Measurements from ENCODE around the gene POLR2H.
A peak's percentile ranks its signal among the peaks of the same experiment; 100 is the strongest.

Gene POLR2H

DNA sequence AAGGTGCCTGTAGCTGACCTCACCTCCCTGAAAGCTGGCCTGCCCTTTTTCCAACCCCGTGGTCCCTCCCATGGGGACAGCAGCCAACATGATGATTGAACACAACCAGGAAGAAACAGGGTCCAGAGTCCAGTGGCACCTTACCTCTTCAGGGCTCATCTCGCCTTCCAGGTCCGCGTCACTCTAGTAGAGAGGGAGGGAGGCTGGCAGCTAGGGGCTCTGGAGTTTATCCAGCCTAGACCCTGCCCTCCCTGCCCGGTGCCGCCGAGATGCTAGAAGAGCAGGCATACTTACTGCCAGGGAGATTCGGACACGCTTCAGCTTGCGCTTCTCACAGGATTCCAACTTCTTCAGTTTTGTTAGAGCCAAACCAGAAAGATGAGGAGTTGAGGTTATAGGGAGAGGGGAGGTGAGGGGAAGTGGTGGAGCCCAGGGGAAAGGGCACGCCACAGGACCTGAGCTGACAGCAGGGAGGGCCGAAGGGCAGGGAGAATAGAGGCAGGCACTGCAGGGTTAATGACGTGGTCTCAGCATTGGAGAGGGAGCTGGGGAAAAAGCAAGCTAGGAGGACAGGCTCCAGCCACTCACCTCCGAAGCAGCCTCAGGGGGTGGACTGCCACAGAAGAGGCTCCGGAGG, 9.2 kb upstream of the POLR2H start:
- DNase-seq (ENCODE audit: low read depth in 3 of 3), result no peak

DNA sequence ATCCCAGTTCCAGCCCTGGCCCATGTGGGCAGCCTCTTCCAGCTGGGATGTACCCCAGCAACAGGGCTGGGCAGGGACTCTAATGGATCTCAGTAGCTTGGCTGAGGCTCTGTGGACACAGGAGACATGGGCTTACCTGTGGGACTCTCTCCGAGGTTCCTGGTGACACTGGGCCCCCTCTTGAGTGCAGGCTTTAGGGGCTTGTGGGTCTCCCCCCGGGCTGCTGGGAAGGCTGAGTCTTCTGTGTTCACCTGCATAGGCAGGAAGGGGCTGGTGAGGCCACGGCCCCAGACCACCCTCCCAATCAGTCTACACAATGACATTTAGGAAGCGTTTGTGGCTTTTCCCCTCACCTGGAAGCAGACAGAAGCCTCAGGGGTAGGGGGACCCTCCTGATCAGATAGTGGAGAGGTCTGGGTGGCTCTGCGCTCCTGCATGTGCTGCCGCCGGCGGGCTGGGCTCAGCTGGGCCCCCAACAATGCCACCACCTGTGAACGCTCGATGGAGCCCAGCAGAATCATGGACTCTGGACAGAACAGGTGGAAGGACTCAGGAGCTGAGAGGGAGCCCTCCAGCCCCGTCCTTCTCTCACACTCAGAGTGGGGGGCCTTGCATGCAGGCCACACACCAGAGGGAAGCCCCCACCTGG, 8.5 kb upstream of the POLR2H start:
- DNase-seq (ENCODE audit: low read depth in 3 of 3), result no peak

DNA sequence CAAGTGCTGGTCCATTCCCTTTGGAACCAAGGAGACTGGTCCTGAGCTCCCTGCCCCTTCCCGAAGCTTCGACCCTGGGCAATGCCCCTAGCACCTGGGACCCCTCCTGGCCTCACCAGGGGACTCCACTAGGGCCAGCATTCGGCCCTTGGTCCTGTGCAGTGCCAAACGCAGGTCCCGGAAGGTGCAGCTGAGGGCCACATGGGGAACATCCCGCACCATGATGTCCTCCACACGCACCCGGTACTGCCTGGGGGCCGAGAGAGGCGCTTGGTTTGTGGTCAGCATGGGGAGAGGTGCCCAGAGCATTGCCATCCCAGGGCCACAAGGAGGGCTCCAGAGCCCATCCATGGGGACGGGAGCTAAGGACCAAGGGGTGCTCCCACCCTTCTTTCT, 8.0 kb upstream of the POLR2H start:
- no peak for DNase-seq (ENCODE audit: low read depth in 3 of 3)

DNA sequence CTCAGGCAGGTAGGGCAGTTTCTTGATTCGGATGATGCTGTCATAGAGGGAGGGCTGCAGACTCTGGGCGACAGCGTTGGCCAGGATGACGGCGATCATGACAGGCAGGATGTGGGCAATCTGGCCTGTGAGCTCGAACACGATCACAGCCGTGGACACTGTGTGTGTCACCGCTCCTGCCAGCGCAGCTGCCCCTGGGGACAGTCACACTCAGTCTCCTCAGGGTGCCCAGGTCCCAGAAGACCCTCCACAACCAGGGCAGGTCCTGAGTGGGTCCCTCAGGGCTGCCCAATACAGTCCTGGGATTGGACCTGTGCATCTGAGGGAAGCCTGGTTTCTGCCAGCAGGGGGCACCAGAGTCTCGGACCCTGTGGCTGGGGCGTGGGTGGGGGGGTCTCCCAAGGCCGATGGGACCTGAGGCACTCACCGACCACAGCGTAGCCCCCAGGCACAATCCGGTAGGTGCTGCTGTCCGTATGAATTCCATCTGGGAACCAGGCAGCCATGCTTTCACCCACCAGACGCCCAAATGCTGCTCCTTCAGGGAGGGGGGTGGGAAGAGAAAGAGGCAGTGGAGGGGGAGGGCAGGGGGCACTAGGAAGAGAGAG, 7.3 kb upstream of the POLR2H start:
- DNase-seq (ENCODE audit: low read depth in 3 of 3), result peak; percentile 29 to 63 (median 48)

DNA sequence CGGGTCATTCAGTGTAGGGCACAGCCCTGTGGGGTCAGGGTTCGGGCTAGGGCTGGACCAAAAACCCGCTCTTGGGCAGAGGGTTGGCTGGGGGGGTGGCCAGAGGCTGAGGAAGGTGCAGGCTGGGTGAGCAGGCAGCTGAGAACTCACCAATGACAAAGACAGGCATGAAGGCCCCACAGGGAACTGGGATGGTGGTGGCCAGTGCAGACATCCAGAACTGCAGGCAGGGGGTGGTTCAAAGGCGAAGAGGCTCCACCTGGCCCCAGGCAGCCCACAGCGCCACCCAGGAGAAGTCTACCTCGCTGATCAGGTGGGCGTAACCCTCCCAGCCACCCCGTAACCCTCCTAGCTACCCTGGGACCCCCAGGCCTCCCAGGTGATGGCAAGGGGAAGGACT, 6.8 kb upstream of the POLR2H start:
- no peak for DNase-seq (ENCODE audit: low read depth in 3 of 3)

DNA sequence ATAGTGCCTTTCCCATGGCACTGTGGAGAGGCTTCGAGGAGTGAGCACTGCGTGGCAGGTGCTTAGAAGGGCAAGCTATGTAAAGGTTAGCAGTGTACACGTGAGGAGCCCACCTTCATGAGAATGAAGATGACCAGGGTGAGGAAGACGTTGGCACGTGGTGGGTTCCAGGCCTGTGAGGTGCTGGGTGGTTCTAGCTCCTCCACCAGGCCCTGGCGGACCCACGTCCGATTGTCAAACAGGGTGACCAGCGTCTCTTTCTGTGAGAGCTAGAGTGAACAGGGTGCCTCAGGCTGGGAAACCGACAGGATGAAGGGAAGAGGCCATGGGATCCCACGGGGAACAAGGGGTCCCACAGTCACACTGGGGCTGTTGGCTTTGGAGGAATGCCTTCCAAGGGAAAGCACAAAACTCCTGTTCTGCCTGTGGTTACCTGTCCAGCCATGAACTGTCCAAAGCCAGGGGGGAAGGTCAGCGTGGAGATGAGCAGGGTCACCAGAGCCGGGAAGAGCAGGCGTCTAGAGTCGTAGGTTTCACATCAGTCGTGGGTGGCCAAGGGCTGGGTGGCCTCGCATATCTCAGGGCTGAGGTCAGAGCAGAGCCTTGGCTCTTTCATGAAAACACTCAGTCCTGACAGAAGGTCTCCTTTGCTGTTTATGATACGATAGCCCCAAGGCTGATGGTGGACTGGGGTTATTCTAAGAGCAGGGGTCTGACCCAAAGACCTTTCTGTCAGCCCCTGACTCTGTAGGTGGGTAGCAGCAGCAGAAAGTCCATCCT, 6.1 kb upstream of the POLR2H start:
- no peak for DNase-seq (ENCODE audit: low read depth in 3 of 3)

DNA sequence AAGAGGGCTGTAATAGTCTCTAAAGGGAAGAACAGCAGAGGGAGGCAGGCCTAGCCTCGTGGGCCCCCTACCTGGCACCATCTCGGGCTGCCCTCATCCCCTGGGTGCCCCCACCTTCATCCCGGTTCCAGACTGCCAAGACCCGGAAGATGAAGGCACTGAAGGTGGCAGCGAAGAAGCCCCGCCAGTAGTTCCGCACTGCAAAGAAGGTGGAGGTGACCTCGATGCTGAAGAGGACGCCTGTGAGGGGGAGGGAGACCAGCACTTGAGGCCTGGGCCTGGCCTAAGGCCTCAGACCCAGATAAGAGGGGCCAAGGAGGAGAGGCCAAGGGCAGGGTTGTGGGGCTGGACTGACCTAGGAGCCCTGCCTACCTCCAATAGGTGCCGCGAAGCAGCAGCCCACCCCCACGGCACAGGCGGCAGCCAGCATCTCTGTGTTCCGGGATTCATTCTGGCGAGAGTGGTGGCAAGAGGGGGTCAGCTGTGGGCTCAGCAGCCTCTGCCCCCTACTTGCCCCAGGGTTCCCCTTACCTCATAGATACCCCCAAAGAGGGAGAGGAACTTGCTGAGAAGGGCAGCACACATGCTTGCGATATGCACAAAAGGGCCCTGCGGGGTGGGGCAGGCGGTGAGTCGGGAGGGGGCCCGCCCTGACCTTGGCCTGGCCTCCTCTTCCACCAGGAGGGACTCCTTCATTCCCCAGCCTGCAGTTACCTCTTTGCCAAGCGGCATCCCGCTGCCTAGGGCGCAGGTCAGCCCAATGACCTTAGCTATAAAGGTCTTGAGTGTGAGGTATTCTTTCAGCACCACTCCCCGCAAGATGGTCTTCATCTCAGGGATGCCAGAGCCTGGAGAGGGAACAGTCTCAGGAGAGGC, 4.0 kb upstream of the POLR2H start:
- DNase-seq (ENCODE audit: low read depth in 3 of 3), result no peak

DNA sequence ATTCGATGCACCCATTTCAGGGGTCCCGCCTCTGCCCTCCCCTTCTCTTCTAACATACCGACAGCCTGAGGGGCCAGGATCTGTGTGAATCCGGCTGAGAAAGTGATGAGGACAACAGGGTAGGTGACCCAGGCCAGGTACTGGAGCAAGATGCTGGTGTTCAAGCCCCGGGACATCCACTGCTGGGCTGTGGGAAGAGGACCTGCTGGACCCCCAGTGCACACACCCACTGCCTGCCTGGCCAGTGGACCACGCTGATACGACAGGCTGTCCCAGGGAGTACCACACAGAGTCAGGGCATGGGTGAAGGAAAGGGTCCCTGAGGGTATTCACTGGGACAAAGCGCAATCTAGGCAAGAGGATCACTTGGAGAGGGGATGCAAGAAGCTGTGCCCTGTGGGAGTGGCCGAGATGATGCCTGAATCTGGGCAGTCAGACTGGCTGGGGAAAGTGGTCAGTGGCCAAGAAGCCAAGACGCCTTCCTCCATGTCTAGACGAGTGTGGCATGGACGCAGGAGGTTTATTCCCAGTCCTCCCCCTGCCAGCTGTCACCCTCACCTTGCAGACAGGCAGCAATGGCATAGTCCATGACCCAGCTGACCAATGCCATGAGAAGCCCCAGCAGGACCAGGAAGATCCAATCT, 3.3 kb upstream of the POLR2H start:
- DNase-seq (ENCODE audit: low read depth in 3 of 3), result no peak

DNA sequence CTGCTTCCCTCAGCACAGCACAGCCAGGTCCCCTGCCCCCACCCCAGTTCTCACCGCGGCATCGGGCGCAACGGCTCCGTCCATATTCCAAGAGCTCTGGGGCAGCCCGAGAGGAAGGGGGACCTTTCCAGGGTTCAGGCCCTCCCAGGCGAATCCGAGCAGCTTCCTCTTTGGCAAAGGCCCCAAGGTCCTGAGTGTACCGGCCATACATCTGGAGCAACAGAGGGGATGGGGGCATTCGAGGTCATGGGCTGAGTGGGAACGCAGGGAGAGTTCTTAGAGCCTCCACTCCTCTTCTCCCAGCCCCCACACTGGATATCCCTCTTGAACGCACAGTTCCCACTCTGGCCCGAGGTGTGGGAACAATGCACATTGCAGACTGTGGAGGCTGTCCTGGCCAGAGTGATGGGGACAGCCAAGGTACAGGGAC, 2.6 kb upstream of the POLR2H start:
- DNase-seq (ENCODE audit: low read depth in 3 of 3), result no peak

DNA sequence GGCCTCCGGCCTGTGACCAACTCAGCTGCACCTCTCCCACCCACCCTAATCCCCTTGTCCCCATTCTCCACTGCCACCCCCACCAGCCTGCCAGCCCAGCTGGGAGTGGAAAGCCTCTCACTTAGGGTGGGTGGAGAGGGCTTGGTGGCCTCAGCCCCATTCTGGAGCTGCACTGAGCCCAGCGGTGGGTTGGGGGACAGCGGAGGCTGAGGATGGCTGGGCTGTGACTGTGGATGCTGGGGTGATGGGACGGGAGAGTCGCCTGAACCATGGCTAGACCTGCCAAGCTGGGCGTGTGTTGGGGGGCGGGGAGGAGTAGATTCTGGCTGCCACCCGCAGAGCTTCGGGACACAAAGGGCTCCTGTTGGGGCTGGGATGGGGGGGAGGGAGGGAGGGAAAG, 1.9 kb upstream of the POLR2H start:
- no peak for DNase-seq (ENCODE audit: low read depth in 3 of 3)

DNA sequence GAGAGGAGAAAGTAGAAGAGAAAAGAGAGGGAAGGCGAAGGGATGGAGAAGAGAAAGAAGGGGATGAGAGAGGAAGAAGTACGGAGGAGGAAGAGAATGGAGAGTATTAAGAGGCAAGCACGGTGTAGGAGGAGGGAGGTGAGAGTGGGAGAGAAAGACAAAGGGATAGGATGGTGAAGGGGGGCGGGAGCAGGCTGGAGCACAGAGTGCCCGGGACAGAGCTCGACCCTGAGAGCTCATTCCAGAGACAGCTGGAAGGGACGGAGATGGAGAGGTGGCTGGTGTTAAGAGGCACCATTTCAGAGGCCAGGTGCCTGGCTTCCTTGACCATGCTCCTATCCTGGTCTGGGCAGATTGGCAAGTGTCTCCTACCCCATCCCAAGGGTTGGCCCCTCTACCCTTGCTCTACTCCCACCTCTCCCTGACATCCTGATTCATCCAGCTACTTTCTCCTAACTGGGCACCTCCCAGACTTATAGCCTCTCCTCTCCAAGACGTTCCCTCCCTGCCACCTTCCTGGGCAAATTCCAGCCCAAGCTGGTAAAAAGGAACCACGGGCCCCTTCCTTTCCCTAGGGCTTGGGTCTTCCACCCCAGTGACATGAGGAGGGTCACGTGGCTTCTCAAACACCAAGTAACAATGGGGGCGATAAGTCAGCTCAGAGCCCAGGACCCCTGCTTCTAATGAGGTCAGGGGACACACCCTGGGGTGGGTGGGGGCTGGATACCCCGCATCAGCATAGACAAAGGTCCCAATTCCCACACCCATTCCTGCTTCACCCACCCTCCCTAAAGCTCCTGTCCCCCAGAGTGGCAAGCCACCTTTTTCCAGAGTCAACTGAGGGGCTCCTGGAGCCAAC, 1.2 kb upstream of the POLR2H start:
- DNase-seq (ENCODE audit: low read depth in 3 of 3), result no peak

DNA sequence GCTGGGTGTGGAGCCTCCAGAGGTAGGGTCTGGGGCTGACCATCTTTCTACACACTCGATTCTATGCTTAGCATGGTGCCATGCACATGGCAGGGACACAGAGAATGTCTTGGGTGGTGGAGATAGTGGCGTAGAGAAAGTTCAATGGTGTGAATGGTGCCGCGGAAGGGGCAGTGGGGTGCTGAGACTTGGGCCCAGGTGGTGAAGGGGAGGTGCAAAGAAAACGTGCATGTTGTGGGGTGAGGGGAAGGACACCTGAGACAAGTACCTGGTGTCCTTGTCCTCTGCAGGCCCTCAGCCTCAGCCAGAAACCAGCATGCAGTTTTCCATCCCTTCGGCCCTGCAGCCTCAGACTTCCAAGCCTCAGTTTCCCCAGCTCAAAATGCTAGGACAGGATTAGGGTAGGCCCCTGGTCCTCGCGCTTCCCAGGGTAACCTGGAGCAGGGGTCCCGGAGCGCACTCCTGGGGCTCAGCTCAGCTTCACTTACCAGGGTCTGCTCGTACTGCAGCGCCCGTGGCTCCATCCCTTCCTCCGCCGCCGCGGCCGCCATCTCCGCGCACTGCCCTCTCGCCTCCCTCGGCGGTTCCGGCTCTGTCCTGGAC, 480 bp upstream of the POLR2H start:
- DNase-seq (ENCODE audit: low read depth in 3 of 3), result no peak

DNA sequence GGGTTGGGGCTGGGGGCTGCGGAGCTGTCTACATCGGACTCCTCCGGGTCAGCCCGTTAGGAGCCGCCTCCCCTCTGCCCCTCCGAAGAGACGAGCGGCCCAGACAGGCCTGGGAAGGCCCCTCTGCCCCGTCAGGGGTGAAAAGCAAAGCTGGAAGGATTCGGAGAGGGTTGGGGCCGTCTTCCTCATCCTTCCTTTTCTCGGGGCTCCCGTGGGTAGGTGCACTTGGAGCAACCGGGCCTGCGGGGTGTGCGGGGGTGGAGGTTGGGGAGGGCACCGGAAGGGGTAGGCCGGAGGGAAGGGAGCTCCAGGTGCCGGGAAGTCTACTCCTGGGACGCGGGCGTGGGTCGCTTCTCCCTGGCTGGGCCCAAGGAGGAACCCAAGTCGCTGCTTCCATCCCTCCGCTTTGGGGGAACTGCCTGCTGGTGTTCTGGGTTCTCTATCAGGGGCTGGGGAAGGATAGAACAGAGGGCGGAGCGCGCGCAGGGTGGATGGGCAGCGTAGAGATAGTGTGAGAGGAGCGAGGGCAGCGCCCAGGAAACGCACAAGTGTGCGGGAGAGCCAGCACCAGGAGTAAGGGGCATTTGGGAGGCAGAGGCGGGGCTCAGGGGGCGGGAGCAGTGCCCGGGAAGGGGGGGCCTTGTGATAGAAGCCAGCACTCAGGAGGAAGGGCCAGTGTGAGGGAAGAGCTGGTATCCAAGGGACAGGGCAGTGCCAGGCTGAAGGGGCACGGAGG, 590 bp downstream of the POLR2H start:
- peak in 2 of 3 donors; percentile 17 to 42 for DNase-seq (ENCODE audit: low read depth in 3 of 3)

DNA sequence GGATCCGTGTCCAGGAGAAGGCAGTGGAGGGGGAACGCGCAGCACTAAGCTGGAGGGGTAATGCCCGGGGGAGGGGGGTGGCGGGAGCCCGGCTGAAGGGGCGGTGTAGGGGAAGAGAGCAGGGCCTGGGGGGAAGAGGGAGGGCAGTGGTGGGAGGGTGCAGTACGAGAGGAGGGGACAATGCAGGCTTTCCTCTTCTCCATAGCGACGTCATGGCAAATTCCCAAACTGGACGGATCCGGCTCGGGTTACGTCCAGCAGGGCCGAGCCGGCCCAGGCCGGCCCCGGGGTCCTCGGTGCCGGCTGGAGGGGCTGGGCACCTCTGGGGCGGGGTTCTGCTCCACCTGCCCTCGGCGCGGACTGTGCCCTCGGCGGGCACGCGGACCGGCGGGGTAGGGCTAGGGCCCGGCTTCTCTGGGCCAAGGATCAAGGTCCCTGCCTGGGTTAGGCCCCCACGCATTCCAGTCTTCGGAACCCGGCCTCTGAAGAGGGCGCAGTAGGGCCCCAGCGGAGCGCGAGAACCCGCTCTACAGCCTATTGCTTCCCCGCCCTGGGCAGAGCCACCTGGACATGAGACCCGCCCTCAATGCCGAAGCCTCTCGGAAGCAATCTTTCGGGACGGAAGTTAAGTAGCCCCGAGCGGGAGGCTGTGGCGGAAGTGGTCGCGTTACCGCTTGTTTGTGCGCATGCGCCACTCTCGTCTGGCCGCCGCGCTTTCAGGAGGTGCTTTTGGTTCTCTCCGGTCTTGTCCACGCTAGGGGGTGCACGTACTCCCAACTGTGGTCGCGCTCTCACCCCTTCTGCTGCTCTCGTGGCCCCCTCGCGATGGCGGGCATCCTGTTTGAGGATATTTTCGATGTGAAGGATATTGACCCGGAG, 1.4 kb downstream of the POLR2H start:
- peak; percentile 89 to 95 (median 91) for DNase-seq (ENCODE audit: low read depth in 3 of 3)

DNA sequence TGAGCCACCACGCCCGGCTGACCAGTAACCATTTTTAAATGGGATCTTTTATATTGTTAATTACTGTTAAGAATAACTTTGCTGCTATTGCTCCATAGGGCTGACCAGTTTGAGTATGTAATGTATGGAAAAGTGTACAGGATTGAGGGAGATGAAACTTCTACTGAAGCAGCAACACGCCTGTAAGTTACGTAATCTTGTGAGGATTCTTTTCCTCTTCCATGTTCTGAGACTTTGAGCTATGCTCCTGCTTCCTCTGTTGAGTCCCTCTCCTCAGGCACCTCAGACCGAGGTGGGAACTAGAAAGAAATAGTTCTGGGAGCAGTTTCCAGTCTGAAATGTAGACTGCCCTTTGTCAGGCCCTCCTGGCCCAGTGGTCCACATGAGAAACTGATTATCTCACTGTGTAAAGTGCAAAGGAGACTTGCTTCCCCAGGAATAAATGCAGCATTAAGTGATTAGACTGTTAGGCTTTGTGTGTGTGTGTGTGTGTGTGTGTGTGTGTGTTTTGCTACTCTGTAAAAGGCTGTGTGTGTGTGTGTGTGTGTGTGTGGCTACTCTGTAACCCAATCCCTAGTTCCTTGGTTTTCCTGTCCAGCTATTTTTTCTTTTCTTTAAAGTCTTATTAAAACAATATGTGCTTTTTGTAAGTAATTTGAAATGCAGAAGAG, 5.2 kb downstream of the POLR2H start:
- no peak for DNase-seq (ENCODE audit: low read depth in 3 of 3)

DNA sequence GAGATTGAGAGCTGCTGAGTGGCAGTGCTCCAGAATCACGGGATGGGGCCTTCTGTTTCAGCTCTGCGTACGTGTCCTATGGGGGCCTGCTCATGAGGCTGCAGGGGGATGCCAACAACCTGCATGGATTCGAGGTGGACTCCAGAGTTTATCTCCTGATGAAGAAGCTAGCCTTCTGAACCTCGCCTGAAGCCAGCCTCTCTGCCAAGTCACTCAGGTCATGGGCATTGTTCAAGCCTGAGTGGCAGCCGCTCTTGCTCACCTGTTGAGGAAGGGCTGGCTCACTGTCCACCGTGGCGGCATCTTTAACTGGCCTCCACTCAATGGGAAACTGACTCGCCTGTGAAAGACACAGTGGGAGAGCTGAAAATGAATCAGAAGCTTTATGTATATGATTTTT, 6.6 kb downstream of the POLR2H start:
- no peak for DNase-seq (ENCODE audit: low read depth in 3 of 3)

DNA sequence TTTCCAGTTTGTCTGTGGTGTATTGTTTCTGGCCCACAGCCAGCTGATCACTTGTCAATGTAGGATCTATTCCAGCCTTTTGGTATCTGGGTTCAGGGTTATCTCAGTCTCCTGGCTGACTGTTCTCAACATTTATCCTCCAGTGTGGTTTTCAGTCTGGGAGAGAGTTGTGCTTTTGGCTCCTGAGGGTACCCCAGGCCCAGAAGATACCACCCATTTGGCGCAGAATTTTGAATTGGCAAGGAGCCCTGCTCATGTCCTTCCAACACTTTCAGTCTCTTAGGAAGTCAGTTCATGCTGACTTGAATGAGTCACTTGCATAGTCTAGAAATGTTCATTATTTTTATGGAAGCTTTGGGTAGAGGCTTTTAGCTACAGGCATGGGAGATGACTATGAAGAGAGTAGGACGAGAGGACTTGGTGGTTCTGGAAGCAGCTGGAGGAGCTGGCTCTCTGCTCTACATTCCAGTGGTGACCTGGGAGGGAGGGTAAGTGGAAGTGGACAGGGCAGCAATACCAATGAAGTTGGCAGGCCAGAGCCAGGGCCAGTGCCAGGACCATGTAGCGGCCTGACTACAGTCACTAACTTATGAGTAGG, 7.2 kb downstream of the POLR2H start:
- DNase-seq (ENCODE audit: low read depth in 3 of 3), result no peak
